Skeletal muscle tissue (tissue), 4 donors: ENCODE measurements around the gene SASH1. TPM values are rescaled to one million over a fixed set of nuclear protein-coding genes. Genes with fewer than 3 reads are reported as not detected.
"Not testable (repeated sequence)": the region's sequence is repeated elsewhere in the genome, so short reads cannot be mapped to it uniquely, and the experiment has no call there.

Experiments used
- H3K27ac ChIP-seq: one replicate; pipeline ENCODE4 v1.7.0; 2013; ENCODE audit warnings: mild to moderate bottlenecking, low read depth, low read length, inconsistent platforms
- H3K27me3 ChIP-seq, 3 donors: one replicate each; pipeline ENCODE4 v1.7.0; 2013; ENCODE audit warnings: low read length in 3 of 3; ENCODE audit not compliant: control insufficient read depth in 3 of 3, insufficient read depth in 3 of 3
- H3K36me3 ChIP-seq, 3 donors: one replicate each; pipeline ENCODE4 v1.7.0; 2013; ENCODE audit warnings: low read length in 3 of 3; ENCODE audit not compliant: control insufficient read depth in 3 of 3, insufficient read depth in 3 of 3
- H3K4me1 ChIP-seq, 3 donors: one replicate each; pipeline ENCODE4 v1.7.0; 2013; ENCODE audit warnings: low read length in 3 of 3, mild to moderate bottlenecking in 3 of 3; ENCODE audit not compliant: control insufficient read depth in 3 of 3, insufficient read depth in 3 of 3
- H3K4me3 ChIP-seq, 3 donors: one replicate each; pipeline ENCODE4 v1.7.0; 2013; ENCODE audit warnings: low read length in 3 of 3
- H3K9ac ChIP-seq, 3 donors: one replicate each; pipeline ENCODE4 v1.7.0; 2013; ENCODE audit warnings: low read length in 3 of 3, mild to moderate bottlenecking in 3 of 3, moderate library complexity in 2 of 3, low read depth in 1 of 3
- H3K9me3 ChIP-seq, 3 donors: one replicate each; pipeline ENCODE4 v1.7.0; 2013; ENCODE audit warnings: low read length in 3 of 3; ENCODE audit not compliant: control insufficient read depth in 3 of 3
- total RNA-seq: library from RNA; depleted of rRNA; stranded (reverse); fragments of >200 nt; gene quantifications from one replicate; pipeline ENCODE4 v1.2.3, GENCODE V29; 2014
- donor health status: Osteomylitis.

Gene SASH1
- total RNA-seq, 1 donor from 2014 or later: 85.1 TPM

GRCh38 chr6:148345176-148345575 lies 2.5 kb downstream of the SASH1 start:
- Histone ChIP-seq H3K27ac (no peak overlapping the region), H3K27me3 (peaks cover 0 to 7% (median 0%) of the 10 kb centered on the region in 3 donors), H3K9me3 (no peaks in the 10 kb centered on the region), H3K4me3 (peak overlapping the region in 1 of 3 donors; percentile 41), H3K36me3 (no peaks in the 10 kb centered on the region), H3K9ac (peak overlapping the region in 1 of 3 donors; percentile 40), H3K4me1 (peaks cover 3 to 8% (median 7%) of the 10 kb centered on the region in 3 donors)

DNA sequence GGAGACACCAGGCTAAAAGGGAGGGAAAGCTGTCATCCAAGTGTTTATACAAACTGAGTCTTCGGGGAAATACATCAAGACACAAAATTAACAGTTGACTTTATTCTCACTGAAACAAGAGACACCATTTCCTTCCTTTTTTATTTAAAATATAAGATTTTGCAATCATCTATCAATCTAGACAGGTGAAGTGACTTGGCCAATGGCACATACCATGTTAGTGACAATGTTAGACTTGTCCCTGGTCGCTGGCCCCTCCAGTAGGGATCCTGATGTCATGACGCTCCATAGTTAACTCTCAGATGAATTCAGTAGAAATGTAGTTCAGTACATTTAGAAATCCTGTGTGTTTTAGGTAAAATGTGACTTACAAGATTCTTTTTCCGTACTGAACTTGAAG lies 2.9 kb downstream of the SASH1 start:
- Histone ChIP-seq H3K4me3 (peak overlapping the region in 1 of 3 donors; percentile 41), H3K4me1 (peaks cover 3 to 8% (median 7%) of the 10 kb centered on the region in 3 donors), H3K36me3 (no peaks in the 10 kb centered on the region), H3K27ac (no peak overlapping the region), H3K27me3 (peaks cover 0 to 7% (median 0%) of the 10 kb centered on the region in 3 donors), H3K9me3 (no peaks in the 10 kb centered on the region), H3K9ac (no peak overlapping the region)

GRCh38 chr6:148346681-148347440 lies 4.2 kb downstream of the SASH1 start:
- Histone ChIP-seq H3K27ac (no peak overlapping the region), H3K27me3 (peaks cover 0 to 7% (median 0%) of the 10 kb centered on the region in 3 donors), H3K4me1 (peaks cover 2 to 7% (median 3%) of the 10 kb centered on the region in 3 donors), H3K9ac (no peak overlapping the region), H3K4me3 (no peak overlapping the region), H3K9me3 (no peaks in the 10 kb centered on the region), H3K36me3 (no peaks in the 10 kb centered on the region)

GRCh38 chr6:148347441-148348054 lies 4.9 kb downstream of the SASH1 start:
- H3K4me1 ChIP-seq: peaks cover 0 to under 1% (median 0%) of the 10 kb centered on the region in 3 donors
- no peaks in the 10 kb centered on the region for H3K9me3 ChIP-seq
- H3K9ac ChIP-seq: no peak overlapping the region
- H3K36me3 ChIP-seq: no peaks in the 10 kb centered on the region
- no peak overlapping the region for H3K4me3 ChIP-seq
- H3K27me3 ChIP-seq: peaks cover 0 to 7% (median 0%) of the 10 kb centered on the region in 3 donors
- no peak overlapping the region for H3K27ac ChIP-seq

GRCh38 chr6:148348335-148348734 lies 5.7 kb downstream of the SASH1 start:
- H3K27ac ChIP-seq: no peak overlapping the region
- no peaks in the 10 kb centered on the region for H3K4me1 ChIP-seq
- no peak overlapping the region for H3K9ac ChIP-seq
- no peaks in the 10 kb centered on the region for H3K9me3 ChIP-seq
- no peak overlapping the region for H3K4me3 ChIP-seq
- H3K27me3 ChIP-seq: peaks cover 0 to 4% (median 0%) of the 10 kb centered on the region in 3 donors
- no peaks in the 10 kb centered on the region for H3K36me3 ChIP-seq

DNA sequence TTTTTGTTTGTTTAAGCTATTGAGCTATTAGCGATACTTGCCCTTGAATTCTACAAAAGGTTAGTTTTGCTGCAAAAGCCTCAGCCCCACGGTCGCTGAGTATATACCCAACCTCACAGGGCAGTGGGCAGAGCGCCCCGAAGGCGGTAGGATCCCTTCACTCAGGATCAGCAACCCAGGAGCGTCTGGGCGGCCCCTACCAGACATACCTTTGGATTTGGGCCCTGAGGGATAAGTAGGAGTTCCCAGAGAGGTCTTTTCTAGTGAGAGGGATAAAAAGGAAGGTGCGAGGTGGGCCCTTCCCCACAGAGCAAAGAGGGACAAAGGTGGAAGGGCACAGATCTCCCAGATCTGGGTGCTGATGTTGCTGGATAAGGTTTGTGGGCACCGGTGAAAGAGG lies 6.1 kb downstream of the SASH1 start:
- Histone ChIP-seq H3K36me3 (no peaks in the 10 kb centered on the region), H3K4me1 (no peaks in the 10 kb centered on the region), H3K27me3 (peaks cover 0 to 4% (median 0%) of the 10 kb centered on the region in 3 donors), H3K9me3 (no peaks in the 10 kb centered on the region), H3K9ac (no peak overlapping the region), H3K4me3 (no peak overlapping the region), H3K27ac (no peak overlapping the region)

DNA sequence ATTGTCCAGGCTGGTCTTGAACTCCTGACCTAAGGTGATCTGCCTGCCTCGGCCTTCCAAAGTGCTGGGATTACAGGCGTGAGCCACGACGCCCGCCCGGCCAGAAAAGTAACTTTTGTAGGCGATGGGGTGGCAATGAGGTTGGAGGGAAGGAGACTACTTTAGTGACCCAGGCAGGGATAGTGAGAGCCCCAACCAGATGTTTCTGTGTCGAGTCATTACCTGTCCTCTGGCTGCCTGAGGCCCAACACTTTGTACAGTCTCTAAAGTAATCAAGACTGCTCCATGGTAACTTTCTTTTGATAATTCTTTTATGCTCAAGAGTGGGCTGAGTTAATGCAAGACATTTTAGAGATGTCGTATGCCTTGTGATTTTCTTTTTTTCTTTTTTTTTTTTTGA lies 6.8 kb downstream of the SASH1 start:
- H3K4me1 ChIP-seq: no peaks in the 10 kb centered on the region
- no peaks in the 10 kb centered on the region for H3K36me3 ChIP-seq
- H3K9ac ChIP-seq: no peak overlapping the region
- no peak overlapping the region for H3K27ac ChIP-seq
- H3K9me3 ChIP-seq: no peaks in the 10 kb centered on the region
- H3K4me3 ChIP-seq: no peak overlapping the region
- peaks cover 0 to 4% (median 0%) of the 10 kb centered on the region in 3 donors for H3K27me3 ChIP-seq

- Histone ChIP-seq H3K9me3 (no peaks in the 10 kb centered on the region), H3K27ac (no peak overlapping the region), H3K36me3 (no peaks in the 10 kb centered on the region), H3K9ac (no peak overlapping the region), H3K4me1 (no peaks in the 10 kb centered on the region), H3K4me3 (no peak overlapping the region), H3K27me3 (no peaks in the 10 kb centered on the region)
Observed at GRCh38 chr6:148351309-148351708, 8.7 kb downstream of the SASH1 start.

- H3K27me3 ChIP-seq, H3K36me3 ChIP-seq, H3K4me1 ChIP-seq, H3K4me3 ChIP-seq, H3K9ac ChIP-seq, H3K9me3 ChIP-seq, H3K27ac ChIP-seq: not testable (repeated sequence)
Observed at GRCh38 chr6:148352421-148352820, 9.8 kb downstream of the SASH1 start.

GRCh38 chr6:148358196-148358785 lies 15.7 kb downstream of the SASH1 start:
- Histone ChIP-seq H3K27me3 (no peaks in the 10 kb centered on the region), H3K4me3 (no peak overlapping the region), H3K9me3 (no peaks in the 10 kb centered on the region), H3K4me1 (peaks cover 0 to 10% (median 3%) of the 10 kb centered on the region in 3 donors), H3K36me3 (no peaks in the 10 kb centered on the region), H3K27ac (peak overlapping the region; percentile 36), H3K9ac (peak overlapping the region in 1 of 3 donors; percentile 3)
